Sigmoid colon (tissue), 7 donors: ENCODE measurements around the gene TOMM70. TPM values are rescaled to one million over a fixed set of nuclear protein-coding genes. Genes with fewer than 3 reads are reported as not detected.

ENCODE experiments used
- DNase-seq: peaks from one replicate; pipeline ENCODE4 v3.0.0-alpha.2; 2019
- H3K27ac ChIP-seq, 4 donors: fragments of 200-600 bp; sonication (generic); one replicate each; pipeline ENCODE4 v1.5.1; 2016 to 2019; ENCODE audit warnings: mild to moderate bottlenecking in 1 of 4
- H3K27me3 ChIP-seq, 3 donors: fragments of 200-600 bp; sonication (generic); one replicate each; pipeline ENCODE4 v1.5.1; 2019; ENCODE audit warnings: mild to moderate bottlenecking in 1 of 3
- H3K36me3 ChIP-seq, 4 donors: fragments of 200-600 bp; sonication (generic); one replicate each; pipeline ENCODE4 v1.5.1; 2016 to 2019
- H3K4me1 ChIP-seq, 4 donors: fragments of 200-600 bp; sonication (generic); one replicate each; pipeline ENCODE4 v1.5.1; 2017 to 2019
- H3K4me3 ChIP-seq, 4 donors: fragments of 200-600 bp; sonication (generic); one replicate each; pipeline ENCODE4 v1.5.1; 2017 to 2019; ENCODE audit warnings: mild to moderate bottlenecking in 2 of 4, moderate library complexity in 1 of 4
- H3K9me3 ChIP-seq, 4 donors: fragments of 200-600 bp in 3 of 4; sonication (generic) in 3 of 4; one replicate each; pipeline versions ENCODE4 v1.5.1 to v1.6.1; 2013 to 2019
- CTCF ChIP-seq, 4 experiments: fragments of 450-650 bp in 3 of 4; fragments of 200-600 bp in 1 of 4; IDR thresholded peaks; one replicate each; pipeline ENCODE4 v1.5.1; 2016 to 2019; ENCODE audit warnings: antibody characterized with exemption in 4 of 4, mild to moderate bottlenecking in 3 of 4, moderate library complexity in 2 of 4
- EP300 ChIP-seq, 4 donors: sonication (generic); formaldehyde crosslinking; IDR thresholded peaks; one replicate each; pipeline ENCODE4 v1.6.1; 2017; ENCODE audit warnings: antibody characterized with exemption in 4 of 4
- POLR2A ChIP-seq, 2 donors: fragments of 450-650 bp; IDR thresholded peaks; one replicate each; pipeline ENCODE4 v1.6.1; 2016; ENCODE audit warnings: antibody characterized with exemption in 2 of 2, mild to moderate bottlenecking in 2 of 2, moderate library complexity in 2 of 2
- POLR2AphosphoS5 ChIP-seq, 4 donors: sonication (generic); formaldehyde crosslinking; IDR thresholded peaks; one replicate each; pipeline ENCODE4 v1.6.1; 2017; ENCODE audit warnings: antibody characterized with exemption in 4 of 4
- WGBS, 2 donors: extraction: QIAGEN DNeasy Blood & Tissue Kit; methylation state at CpG; one replicate each; pipeline ENCODE4 v1.1.7; 2013; 5-methylcytosine and 5-hydroxymethylcytosine counted together
- intact Hi-C: fragments of 100-400 bp; cut with DNase I; formaldehyde crosslinking; loops from one replicate; pipeline ENCODE4 v1.15.1; 2023
- polyA plus RNA-seq, 3 donors: library from polyadenylated mRNA; stranded (reverse); fragments of 200-250 nt; gene quantifications; one replicate each; pipeline ENCODE4 v1.2.3, GENCODE V29; 2013
- total RNA-seq, 4 donors: library from RNA; depleted of rRNA; stranded (reverse); fragments of >200 nt; gene quantifications; one replicate each; pipeline ENCODE4 v1.1.0, GENCODE V29; 2016
- donor health status: healthy with polysubstance abuse.
- donor health status: Bipolar disorder and iron deficiency.
- donor health status: healthy.

TOMM70 gene
- total and polyA plus RNA-seq, 7 donors, result 17.4 to 54.9 (median 49.6) TPM

GRCh38 chr3:100412912-100413590, 12.2 kb upstream of the TOMM70 start:
- Histone ChIP-seq H3K4me3 (no peak overlapping the region), H3K36me3 (no peaks in the 10 kb centered on the region), H3K9me3 (peaks cover 0 to 1% (median 0%) of the 10 kb centered on the region in 4 donors), H3K27me3 (no peaks in the 10 kb centered on the region), H3K27ac (no peak overlapping the region), H3K4me1 (no peaks in the 10 kb centered on the region)
- intact Hi-C loops, result no loop called here
- no peak for DNase-seq
- no peak for TF ChIP-seq CTCF (IDR thresholded peaks at IDR 0.05)
- no peak for TF ChIP-seq POLR2A (IDR thresholded peaks at IDR 0.05)
- TF ChIP-seq EP300 (IDR thresholded peaks at IDR 0.05), result no peak
- WGBS, 2 donors, result 96% methylated on average over 4 of the region's 4 CpGs

DNA sequence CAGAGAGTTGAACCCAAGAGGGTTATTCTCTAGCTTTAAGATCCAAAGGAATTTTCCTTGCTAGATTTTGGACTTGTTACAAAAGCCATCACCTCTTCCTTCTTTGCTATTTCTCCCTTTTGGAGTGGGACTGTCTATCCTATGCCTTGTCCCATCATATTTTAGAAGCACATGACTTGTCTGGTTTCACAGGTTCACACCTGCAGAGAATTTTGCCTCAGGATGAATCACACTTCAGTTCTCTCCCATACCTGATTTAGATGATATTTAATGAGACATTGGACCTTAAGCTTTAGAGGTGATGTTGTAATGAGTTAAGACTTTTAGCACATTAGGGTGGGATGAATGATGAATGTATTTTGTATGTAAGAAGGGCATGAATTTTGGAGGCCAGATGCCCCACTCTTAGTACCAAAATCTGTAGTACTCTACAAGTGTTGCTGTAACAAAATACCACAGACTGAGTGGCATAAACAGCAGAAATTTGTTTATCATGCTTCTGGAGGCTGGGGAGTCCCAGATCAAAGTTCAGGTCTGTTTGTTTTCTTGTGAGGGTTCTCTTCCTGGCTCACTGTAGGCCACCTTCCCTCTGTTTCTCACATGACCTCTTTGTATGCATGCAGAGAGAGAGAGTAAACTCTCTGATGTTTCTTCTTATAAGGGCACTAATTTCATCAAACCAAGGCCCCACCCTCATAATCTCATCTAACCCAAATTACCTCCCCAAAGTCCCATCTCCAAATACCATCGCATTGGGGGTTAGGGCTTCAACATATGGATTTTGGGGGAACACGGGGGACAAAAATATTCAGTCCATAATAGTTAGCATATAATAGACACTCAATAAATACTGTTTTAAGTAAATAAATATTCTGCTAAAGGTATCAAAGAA, 10.4 kb upstream of the TOMM70 start:
- no peak overlapping the region for H3K4me3 ChIP-seq
- no peaks in the 10 kb centered on the region for H3K4me1 ChIP-seq
- no peak overlapping the region for H3K27ac ChIP-seq
- H3K27me3 ChIP-seq, result no peaks in the 10 kb centered on the region
- intact Hi-C loops, result no loop called here
- 98 to 99% methylated on average over 2 of the region's 2 CpGs for WGBS, 2 donors
- peaks cover 0 to 4% (median 0%) of the 10 kb centered on the region in 4 donors for H3K9me3 ChIP-seq
- TF ChIP-seq CTCF (IDR thresholded peaks at IDR 0.05) (no peak), POLR2A (IDR thresholded peaks at IDR 0.05) (no peak), EP300 (IDR thresholded peaks at IDR 0.05) (no peak), POLR2AphosphoS5 (IDR thresholded peaks at IDR 0.05) (no peak)
- no peaks in the 10 kb centered on the region for H3K36me3 ChIP-seq
- DNase-seq, result no peak

GRCh38 chr3:100407977-100408532, 7.2 kb upstream of the TOMM70 start:
- Histone ChIP-seq H3K4me3 (no peak overlapping the region), H3K36me3 (no peaks in the 10 kb centered on the region), H3K9me3 (peaks cover 0 to 4% (median 0%) of the 10 kb centered on the region in 4 donors), H3K27me3 (no peaks in the 10 kb centered on the region), H3K4me1 (peaks cover 0 to 13% (median 11%) of the 10 kb centered on the region in 4 donors), H3K27ac (no peak overlapping the region)
- 96 to 97% methylated on average over 4 of the region's 4 CpGs for WGBS, 2 donors
- DNase-seq, result no peak
- intact Hi-C loops, result no loop called here
- TF ChIP-seq EP300 (IDR thresholded peaks at IDR 0.05) (no peak), POLR2AphosphoS5 (IDR thresholded peaks at IDR 0.05) (no peak), POLR2A (IDR thresholded peaks at IDR 0.05) (no peak), CTCF (IDR thresholded peaks at IDR 0.05) (no peak)

DNA sequence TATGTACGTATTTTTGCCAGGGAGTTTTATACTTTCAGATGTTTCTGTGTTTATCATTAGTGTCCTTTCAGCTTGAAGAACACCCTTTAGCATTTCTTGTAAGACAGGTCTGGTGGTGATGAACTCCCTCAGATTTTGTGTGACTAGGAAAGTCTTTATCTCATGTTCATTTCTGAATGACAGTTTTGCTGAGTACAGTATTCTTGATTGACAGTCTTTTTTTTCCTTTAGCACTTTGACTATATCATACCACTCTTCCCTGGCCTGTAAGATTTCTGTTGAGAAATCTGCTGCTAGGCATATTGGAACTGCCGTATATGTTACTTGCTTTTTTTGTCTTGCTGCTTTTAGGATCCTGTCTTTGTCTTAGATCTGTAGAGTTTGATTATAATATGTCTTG, 6.3 kb upstream of the TOMM70 start:
- intact Hi-C loops, result no loop called here
- 73 to 98% methylated on average over 2 of the region's 2 CpGs for WGBS, 2 donors

More for the DNA sequence above, 6.3 kb upstream of the TOMM70 start:
- Histone ChIP-seq H3K36me3 (no peaks in the 10 kb centered on the region), H3K27me3 (no peaks in the 10 kb centered on the region), H3K4me1 (peaks cover 0 to 22% (median 20%) of the 10 kb centered on the region in 4 donors), H3K9me3 (peaks cover 0 to 4% (median 0%) of the 10 kb centered on the region in 4 donors), H3K27ac (no peak overlapping the region), H3K4me3 (no peak overlapping the region)
- DNase-seq, result no peak
- TF ChIP-seq EP300 (IDR thresholded peaks at IDR 0.05), result no peak
- TF ChIP-seq POLR2A (IDR thresholded peaks at IDR 0.05), result no peak
- TF ChIP-seq POLR2AphosphoS5 (IDR thresholded peaks at IDR 0.05), result no peak
- no peak for TF ChIP-seq CTCF (IDR thresholded peaks at IDR 0.05)
